H9 (cell line): Measurements from ENCODE around the gene ZNF587B. TPM values are rescaled to one million over a fixed set of nuclear protein-coding genes. Genes with fewer than 3 reads are reported as not detected.
A peak's percentile ranks its signal among the peaks of the same experiment; 100 is the strongest.
"Not testable (repeated sequence)": the region's sequence is repeated elsewhere in the genome, so short reads cannot be mapped to it uniquely, and the experiment has no call there.

Experiments used
- DNase-seq: peaks from one replicate; pipeline ENCODE4 v3.0.0-alpha.2; 2017
- H2AFZ ChIP-seq: one replicate; pipeline ENCODE4 v1.6.1; 2013; ENCODE audit warnings: mild to moderate bottlenecking, low read length, control low read depth, moderate library complexity
- H2AK5ac ChIP-seq: 2 replicates; pipeline ENCODE4 v1.6.1; 2013; ENCODE audit warnings: low read length, control low read depth, mixed read lengths; ENCODE audit not compliant: insufficient read length
- H2BK120ac ChIP-seq: one replicate; pipeline ENCODE4 v1.6.1; 2013; ENCODE audit warnings: low read depth, mild to moderate bottlenecking, low read length, control low read depth, inconsistent platforms; ENCODE audit not compliant: poor library complexity, severe bottlenecking
- H2BK12ac ChIP-seq: 2 replicates; pipeline ENCODE4 v1.6.1; 2013; ENCODE audit warnings: low read length, control low read depth, mixed read lengths, low read depth; ENCODE audit not compliant: insufficient read length
- H2BK15ac ChIP-seq: 2 replicates; pipeline ENCODE4 v1.6.1; 2013; ENCODE audit warnings: low read depth, low read length, control low read depth
- H2BK20ac ChIP-seq: one replicate; pipeline ENCODE4 v1.6.1; 2013; ENCODE audit warnings: low read depth, mild to moderate bottlenecking, low read length, control low read depth, inconsistent platforms; ENCODE audit not compliant: poor library complexity, severe bottlenecking
- H2BK5ac ChIP-seq: 2 replicates; pipeline ENCODE4 v1.6.1; 2013; ENCODE audit warnings: low read length, control low read depth, mixed read lengths; ENCODE audit not compliant: insufficient read length
- H3K14ac ChIP-seq: 2 replicates; pipeline ENCODE4 v1.6.1; 2013; ENCODE audit warnings: low read length, control low read depth; ENCODE audit not compliant: insufficient read depth
- H3K18ac ChIP-seq: 2 replicates; pipeline ENCODE4 v1.6.1; 2013; ENCODE audit warnings: low read depth, mild to moderate bottlenecking, mixed read lengths, low read length, control low read depth; ENCODE audit not compliant: insufficient read length
- H3K23ac ChIP-seq: 2 replicates; pipeline ENCODE4 v1.6.1; 2013; ENCODE audit warnings: low read length, control low read depth, mixed read lengths, low read depth; ENCODE audit not compliant: insufficient read length
- H3K23me2 ChIP-seq: 2 replicates; pipeline ENCODE4 v1.6.1; 2013; ENCODE audit warnings: low read depth, mild to moderate bottlenecking, mixed read lengths, low read length, control low read depth; ENCODE audit not compliant: insufficient read length, poor library complexity, severe bottlenecking
- H3K27ac ChIP-seq: 2 replicates; pipeline ENCODE4 v1.5.1; 2013; ENCODE audit warnings: low read length, control low read depth, mixed read lengths, low read depth; ENCODE audit not compliant: insufficient read length
- H3K27me3 ChIP-seq: 2 replicates; pipeline ENCODE4 v1.6.1; 2013; ENCODE audit warnings: low read length, control low read depth, inconsistent platforms; ENCODE audit not compliant: insufficient read depth
- H3K4ac ChIP-seq: 2 replicates; pipeline ENCODE4 v1.6.1; 2013; ENCODE audit warnings: low read depth, mild to moderate bottlenecking, control low read depth, inconsistent platforms, low read length, moderate library complexity
- H3K4me1 ChIP-seq: 2 replicates; pipeline ENCODE4 v1.6.1; 2013; ENCODE audit warnings: low read length, control low read depth, inconsistent platforms; ENCODE audit not compliant: insufficient read depth
- H3K4me2 ChIP-seq: 2 replicates; pipeline ENCODE4 v1.6.1; 2013; ENCODE audit warnings: low read length, control low read depth, mixed read lengths; ENCODE audit not compliant: insufficient read length, insufficient read depth
- H3K56ac ChIP-seq: 2 replicates; pipeline ENCODE4 v1.6.1; 2013; ENCODE audit warnings: low read depth, mild to moderate bottlenecking, mixed read lengths, low read length, control low read depth; ENCODE audit not compliant: insufficient read length
- H3K79me1 ChIP-seq: 2 replicates; pipeline ENCODE4 v1.6.1; 2013; ENCODE audit warnings: low read depth, mild to moderate bottlenecking, moderate library complexity, low read length, control low read depth, inconsistent platforms; ENCODE audit not compliant: insufficient read depth, poor library complexity, severe bottlenecking
- H3K79me2 ChIP-seq: 2 replicates; pipeline ENCODE4 v1.6.1; 2013; ENCODE audit warnings: low read length, control low read depth, inconsistent platforms; ENCODE audit not compliant: insufficient read depth
- H3K9ac ChIP-seq: 2 replicates; pipeline ENCODE4 v1.6.1; 2013; ENCODE audit warnings: low read length, control low read depth, mixed read lengths; ENCODE audit not compliant: insufficient read length; ENCODE audit errors: extremely low read depth
- H3K9me3 ChIP-seq: one replicate; pipeline ENCODE4 v1.6.1; 2013; ENCODE audit warnings: low read depth, low read length, inconsistent platforms; ENCODE audit not compliant: control insufficient read depth
- H3T11ph ChIP-seq: one replicate; pipeline ENCODE4 v1.6.1; 2013; ENCODE audit warnings: mild to moderate bottlenecking, low read length, control low read depth, inconsistent platforms
- H4K20me1 ChIP-seq: one replicate; pipeline ENCODE4 v1.6.1; 2013; ENCODE audit not compliant: control insufficient read depth, insufficient read length, insufficient read depth
- H4K5ac ChIP-seq: 2 replicates; pipeline ENCODE4 v1.6.1; 2013; ENCODE audit warnings: low read depth, mild to moderate bottlenecking, mixed read lengths, low read length, control low read depth; ENCODE audit not compliant: insufficient read length
- H4K8ac ChIP-seq: replicated peaks from 2 replicates; pipeline ENCODE4 v1.6.1; 2013; ENCODE audit warnings: low read length, control low read depth, mixed read lengths, low read depth; ENCODE audit not compliant: insufficient read length
- H4K91ac ChIP-seq: 2 replicates; pipeline ENCODE4 v1.6.1; 2013; ENCODE audit warnings: low read depth, mild to moderate bottlenecking, moderate library complexity, mixed read lengths, low read length, control low read depth; ENCODE audit not compliant: insufficient read length
- H3K27ac Mint-ChIP-seq, 3 experiments: 2 replicates in 2 of 3; 3 replicates in 1 of 3; pipeline ENCODE4 v1.8.0; 2020 to 2021; ENCODE audit warnings: mixed read lengths in 3 of 3, mild to moderate bottlenecking in 1 of 3, moderate library complexity in 1 of 3
- H3K27me3 Mint-ChIP-seq: 2 replicates; pipeline ENCODE4 v1.8.0; 2021; ENCODE audit warnings: low read depth, mild to moderate bottlenecking, moderate library complexity, mixed read lengths
- H3K36me3 Mint-ChIP-seq, 3 experiments: 2 replicates in 2 of 3; 3 replicates in 1 of 3; pipeline ENCODE4 v1.8.0; 2020 to 2021; ENCODE audit warnings: low read depth in 3 of 3, mixed read lengths in 3 of 3; ENCODE audit not compliant: insufficient read depth in 1 of 3
- H3K4me1 Mint-ChIP-seq, 2 experiments: 2 replicates each; pipeline ENCODE4 v1.8.0; 2020; ENCODE audit warnings: mixed read lengths in 2 of 2
- H3K4me3 Mint-ChIP-seq, 2 experiments: 2 replicates in 1 of 2; 3 replicates in 1 of 2; pipeline ENCODE4 v1.8.0; 2020 to 2021; ENCODE audit warnings: mild to moderate bottlenecking in 2 of 2, mixed read lengths in 2 of 2, moderate library complexity in 1 of 2
- H3K9me3 Mint-ChIP-seq, 2 experiments: 2 replicates in 1 of 2; 3 replicates in 1 of 2; pipeline ENCODE4 v1.8.0; 2020; ENCODE audit warnings: mild to moderate bottlenecking in 2 of 2, mixed read lengths in 2 of 2, moderate library complexity in 1 of 2
- WGBS: extraction: QIAGEN DNeasy Blood & Tissue Kit; methylation state at CpG from one replicate; pipeline ENCODE4 v1.1.7; 2013; ENCODE audit warnings: missing lambda C conversion rate, low lambda C conversion rate, mixed read lengths; ENCODE audit not compliant: insufficient read length; ENCODE audit errors: extremely low coverage; 5-methylcytosine and 5-hydroxymethylcytosine counted together
- total RNA-seq: library from RNA; stranded (reverse); gene quantifications from 2 replicates; pipeline ENCODE4 v1.2.1, GENCODE V29; 2021

Gene ZNF587B
- total RNA-seq, 1 experiment from 2014 or later: 45.2 TPM

- peaks cover 58 to 61% (median 60%) of the 10 kb centered on the region in 3 experiments for H3K36me3 Mint-ChIP-seq
- H3K27me3 Mint-ChIP-seq, H3T11ph ChIP-seq, H2BK20ac ChIP-seq, H3K23ac ChIP-seq, H3K4me2 ChIP-seq, H4K91ac ChIP-seq, H3K4me1 ChIP-seq, H2AFZ ChIP-seq, H2AK5ac ChIP-seq, H3K56ac ChIP-seq, H3K23me2 ChIP-seq, H2BK5ac ChIP-seq, H4K8ac ChIP-seq, H2BK15ac ChIP-seq, H3K4me3 Mint-ChIP-seq, H2BK120ac ChIP-seq, H4K20me1 ChIP-seq, H3K79me2 ChIP-seq, H3K79me1 ChIP-seq, DNase-seq, H3K27ac ChIP-seq, H3K27me3 ChIP-seq, H3K14ac ChIP-seq, H3K4ac ChIP-seq, H3K9ac ChIP-seq, H3K18ac ChIP-seq, H4K5ac ChIP-seq, H3K27ac Mint-ChIP-seq, H3K9me3 ChIP-seq, H2BK12ac ChIP-seq, H3K9me3 Mint-ChIP-seq: not testable (repeated sequence)
- H3K4me1 Mint-ChIP-seq: peaks cover 18 to 20% of the 10 kb centered on the region in 2 experiments
- no CpG with 5 or more reads among the region's 2 CpGs for WGBS
Measured at GRCh38 chr19:57854117-57854516, 24.0 kb downstream of the ZNF587B start.

DNA sequence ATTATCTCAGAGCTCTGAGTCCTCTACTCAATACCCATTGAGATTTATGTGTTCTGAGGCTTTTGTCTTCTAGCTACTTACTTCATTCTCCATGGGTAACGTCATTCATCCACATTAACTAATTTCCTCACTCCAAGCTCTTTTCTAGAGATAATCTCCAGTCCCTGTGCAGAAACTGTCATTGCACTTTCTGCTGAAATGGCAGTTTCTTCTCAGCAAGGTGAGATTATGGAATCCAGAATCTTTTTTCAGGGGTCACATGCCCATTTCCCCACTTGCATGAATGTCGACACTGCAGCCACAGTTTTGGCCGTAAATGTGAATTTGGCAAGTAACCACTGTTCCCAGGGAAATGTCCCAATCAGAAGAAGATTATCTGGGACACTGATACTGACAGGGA lies 32.3 kb downstream of the ZNF587B start:
- not testable (repeated sequence) for H3K27me3 Mint-ChIP-seq, H3K9me3 Mint-ChIP-seq, H2BK12ac ChIP-seq, DNase-seq, H3K9ac ChIP-seq, H2AFZ ChIP-seq, H3K9me3 ChIP-seq, H3K79me2 ChIP-seq, H2BK20ac ChIP-seq, H3K4ac ChIP-seq, H2BK5ac ChIP-seq, H4K20me1 ChIP-seq, H3K56ac ChIP-seq, H3K4me2 ChIP-seq, H3K27ac ChIP-seq, H3K4me1 ChIP-seq, H3K27me3 ChIP-seq, H4K5ac ChIP-seq, H2BK120ac ChIP-seq, H3K79me1 ChIP-seq, H2BK15ac ChIP-seq, H3K4me1 Mint-ChIP-seq, H2AK5ac ChIP-seq, H3K14ac ChIP-seq, H3K18ac ChIP-seq, H3K4me3 Mint-ChIP-seq, H3K23ac ChIP-seq, H3T11ph ChIP-seq, H4K8ac ChIP-seq, H3K23me2 ChIP-seq, H4K91ac ChIP-seq
- peaks cover 59 to 89% (median 84%) of the 10 kb centered on the region in 3 experiments for H3K36me3 Mint-ChIP-seq
- no CpG with 5 or more reads among the region's 3 CpGs for WGBS
- H3K27ac Mint-ChIP-seq: peak overlapping the region in 2 of 3 experiments; percentile 44 to 85; a peak in 2 of 7 replicates
